G401 (cell line): Measurements from ENCODE around the gene CDC5L. TPM values are rescaled to one million over a fixed set of nuclear protein-coding genes. Genes with fewer than 3 reads are reported as not detected.
"Not testable (repeated sequence)": the region's sequence is repeated elsewhere in the genome, so short reads cannot be mapped to it uniquely, and the experiment has no call there.

Experiments used
- DNase-seq: peaks from one replicate; pipeline ENCODE4 v3.0.0-alpha.2; 2015; ENCODE audit warnings: low spot score
- in situ Hi-C: cut with HindIII; loops from 2 replicates; pipeline ENCODE4 v1.10.0; 2016; ENCODE audit warnings: low sequenced_read_pairs, mixed read lengths
- total RNA-seq: library from RNA; depleted of rRNA; stranded (reverse); fragments of >200 nt; shearing (Covaris generic); gene quantifications from 2 replicates; pipeline ENCODE4 v1.2.3, GENCODE V29; 2014; rRNA removed

CDC5L gene
- total RNA-seq, result 18.6 and 32.5 TPM in 2 replicates

DNA sequence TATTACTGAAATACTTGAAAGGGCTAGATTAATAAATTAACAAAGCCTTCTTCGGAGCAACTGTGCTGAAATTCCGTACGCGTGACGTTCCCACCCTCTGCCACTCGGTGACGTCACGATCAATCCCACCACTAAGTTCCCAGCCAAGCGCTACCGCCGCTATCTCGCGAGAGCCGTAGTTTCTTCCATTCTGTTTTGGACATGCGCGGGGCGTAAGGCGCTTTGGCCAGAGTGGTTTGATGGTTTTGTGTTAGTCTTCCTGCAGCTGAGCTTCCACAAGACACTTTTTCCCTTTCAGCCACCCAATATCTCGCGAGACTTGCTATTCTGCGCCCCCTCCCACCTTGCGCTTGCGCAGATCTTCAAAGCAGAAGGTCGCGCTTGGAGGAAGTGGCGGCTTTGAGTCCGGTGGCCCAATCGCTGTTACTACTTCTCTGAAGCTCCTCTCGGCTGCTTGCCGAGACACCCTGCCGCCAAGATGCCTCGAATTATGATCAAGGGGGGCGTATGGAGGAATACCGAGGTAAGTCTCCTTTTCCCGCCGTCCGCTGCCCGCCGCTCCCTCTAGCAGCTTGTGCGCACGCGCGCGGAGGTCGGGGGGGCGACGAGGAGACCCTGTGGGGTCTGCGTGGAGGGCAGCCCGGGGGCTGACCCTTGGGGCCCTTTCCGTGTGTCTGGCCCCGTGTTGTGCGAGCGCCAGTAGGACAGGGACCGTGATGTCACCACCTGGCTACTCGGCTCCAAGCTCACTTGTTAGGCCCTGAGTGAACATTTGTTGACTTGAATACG, at the start of gene CDC5L:
CDC5L (plus strand) TSS at position 361 of the 789 bp plus-strand sequence; CDS start at position 479, 118 bp downstream.
- DNase-seq, result peak; percentile 99
- in situ Hi-C loops, result no loop called here

- in situ Hi-C loops, result loop anchor here (5.0 kb wide), 1 partner anchor 81 kb away; the partner anchor contains the start of gene SLC35B2
- peak; percentile 88 for DNase-seq
Observed at GRCh38 chr6:44338228-44339122, 49.0 kb upstream of the CDC5L start.

DNA sequence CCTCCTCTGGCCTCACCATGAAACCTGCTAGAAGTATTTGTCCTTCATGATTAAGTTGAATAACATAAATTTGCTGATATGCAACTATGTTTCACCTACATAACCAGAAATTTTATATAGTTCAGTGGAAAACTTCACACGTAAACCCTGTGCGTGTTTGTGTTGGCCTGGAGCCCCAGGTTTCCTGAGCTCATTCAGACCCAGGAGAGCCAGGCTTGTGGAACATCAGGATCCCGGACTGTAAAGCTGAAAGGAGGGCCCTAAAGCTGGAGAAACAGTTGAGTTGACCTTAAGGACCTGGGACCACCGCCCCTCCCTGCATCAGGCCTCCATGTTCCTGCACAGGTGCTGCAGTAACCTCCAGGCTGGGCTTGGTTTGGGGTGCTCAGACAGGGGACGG, 48.2 kb upstream of the CDC5L start:
- in situ Hi-C loops, result loop anchor here (5.0 kb wide), 1 partner anchor 82 kb away; the partner anchor contains the start of gene SLC35B2
- DNase-seq, result no peak

- in situ Hi-C loops, result loop anchor here (5.0 kb wide), 1 partner anchor 83 kb away; the partner anchor contains the start of gene SLC35B2
- DNase-seq, result no peak
Observed at GRCh38 chr6:44339763-44340625, 47.5 kb upstream of the CDC5L start.

DNA sequence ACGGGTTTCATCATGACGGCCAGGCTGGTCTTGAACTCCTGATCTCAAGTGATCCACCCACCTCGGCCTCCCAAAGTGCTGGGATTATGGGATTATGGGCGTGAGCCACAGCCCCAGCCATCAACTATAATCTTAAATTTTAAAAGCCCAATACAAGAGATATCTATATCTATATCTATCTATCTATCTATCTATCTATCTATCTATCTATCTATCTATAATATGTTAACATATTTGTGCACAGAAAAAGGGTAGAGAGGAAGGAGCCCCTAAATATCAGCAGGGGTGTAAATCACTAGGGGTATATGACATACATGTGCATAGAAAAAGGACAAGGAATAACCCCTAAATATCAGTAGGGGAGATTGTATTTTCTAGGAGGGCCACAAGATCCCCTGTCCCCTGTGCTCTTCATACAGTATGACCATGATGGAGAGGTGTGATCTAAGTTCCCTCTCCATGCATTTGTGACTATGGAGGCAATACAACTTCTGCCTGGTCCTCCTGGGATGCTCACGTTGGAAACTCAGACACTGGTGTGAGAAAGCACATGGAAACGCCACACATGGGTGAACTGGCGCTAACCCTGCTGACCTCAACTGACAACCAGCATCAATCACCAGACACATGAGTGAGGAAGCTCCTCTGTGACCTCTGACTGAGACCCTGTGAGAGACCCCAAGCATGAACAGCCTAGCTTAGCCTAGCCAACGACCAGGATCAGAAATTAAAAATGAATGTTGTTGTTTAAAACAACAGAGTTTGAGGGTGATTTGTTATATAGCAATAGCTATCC, 46.2 kb upstream of the CDC5L start:
- in situ Hi-C loops, result no loop called here
- no peak for DNase-seq

GRCh38 chr6:44342052-44342451, 45.5 kb upstream of the CDC5L start:
- DNase-seq, result no peak
- in situ Hi-C loops, result no loop called here

GRCh38 chr6:44342489-44342888, 45.0 kb upstream of the CDC5L start, which contains the start of gene SPATS1:
TSS of gene SPATS1 (plus strand) at chr6:44342650. CDS start at chr6:44343096, 446 bp downstream.
- in situ Hi-C loops, result no loop called here
- peak; percentile 3 for DNase-seq

GRCh38 chr6:44346818-44347217, 40.7 kb upstream of the CDC5L start:
- in situ Hi-C loops, DNase-seq: not testable (repeated sequence)

GRCh38 chr6:44349904-44350649, 37.4 kb upstream of the CDC5L start:
- no peak for DNase-seq
- in situ Hi-C loops, result no loop called here

DNA sequence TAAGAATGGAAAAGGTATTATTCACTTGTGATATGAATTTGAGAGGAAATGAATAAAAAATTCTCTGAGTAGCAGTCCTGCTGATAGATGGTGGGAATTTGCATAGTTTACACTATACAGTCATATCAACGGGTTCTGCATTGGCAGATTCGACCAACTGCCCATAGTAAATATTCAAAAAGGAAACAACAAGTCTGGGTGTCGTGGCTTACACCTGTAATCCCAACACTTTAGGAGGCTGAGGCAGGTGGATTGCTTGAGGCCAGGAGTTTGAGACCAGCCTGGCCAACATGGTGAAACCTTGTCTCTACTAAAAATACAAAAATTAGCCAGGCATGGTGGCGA, 36.9 kb upstream of the CDC5L start:
- in situ Hi-C loops, DNase-seq: not testable (repeated sequence)

- in situ Hi-C loops, result no loop called here
- DNase-seq, result no peak
Observed at GRCh38 chr6:44352259-44352658, 35.2 kb upstream of the CDC5L start.

DNA sequence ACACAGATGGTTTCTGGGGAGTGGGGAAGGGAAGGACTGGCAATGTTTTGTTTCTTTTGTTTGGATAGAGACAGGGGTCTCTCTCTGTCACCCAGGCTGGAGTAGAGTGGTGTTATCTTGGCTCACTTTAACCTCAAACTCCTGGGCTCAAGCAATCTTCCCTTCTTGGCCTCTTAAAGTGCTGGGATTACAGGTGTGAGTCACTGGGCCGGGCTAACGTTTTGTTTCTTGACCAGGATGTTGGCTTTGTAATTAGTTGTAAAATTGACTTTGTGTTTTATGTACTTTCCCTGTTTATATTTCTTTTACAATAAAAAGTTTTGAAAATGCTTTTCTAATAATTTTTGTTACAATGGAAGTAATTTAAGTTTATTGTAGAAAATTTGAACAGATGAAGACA, 34.2 kb upstream of the CDC5L start:
- in situ Hi-C loops, result no loop called here
- no peak for DNase-seq

DNA sequence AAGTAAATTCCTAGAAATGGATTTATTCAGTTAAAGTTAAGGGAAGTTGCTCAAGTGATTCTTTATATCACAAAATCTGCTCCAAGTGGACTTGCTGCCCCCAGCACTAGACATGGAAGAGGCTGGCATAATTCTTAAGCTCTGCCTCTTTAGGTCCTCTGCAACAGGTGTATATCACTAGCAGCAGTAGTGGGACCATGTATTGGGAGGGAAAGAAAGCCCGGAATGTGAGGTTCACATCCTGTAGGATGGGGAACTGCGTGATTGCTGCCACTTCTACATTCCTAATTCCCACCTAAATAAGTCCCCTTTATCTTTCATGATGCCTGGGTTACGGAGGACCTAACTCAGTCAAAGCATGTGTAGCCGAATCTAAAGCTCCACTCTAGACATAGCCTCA, 31.9 kb upstream of the CDC5L start:
- in situ Hi-C loops, result no loop called here
- DNase-seq, result no peak

- no peak for DNase-seq
- in situ Hi-C loops, result no loop called here
Observed at GRCh38 chr6:44356487-44356886, 31.0 kb upstream of the CDC5L start.

- DNase-seq, result no peak
- in situ Hi-C loops, result no loop called here
Observed at GRCh38 chr6:44359973-44360372, 27.5 kb upstream of the CDC5L start.

GRCh38 chr6:44361947-44362346, 25.6 kb upstream of the CDC5L start:
- DNase-seq, result no peak
- in situ Hi-C loops, result no loop called here

DNA sequence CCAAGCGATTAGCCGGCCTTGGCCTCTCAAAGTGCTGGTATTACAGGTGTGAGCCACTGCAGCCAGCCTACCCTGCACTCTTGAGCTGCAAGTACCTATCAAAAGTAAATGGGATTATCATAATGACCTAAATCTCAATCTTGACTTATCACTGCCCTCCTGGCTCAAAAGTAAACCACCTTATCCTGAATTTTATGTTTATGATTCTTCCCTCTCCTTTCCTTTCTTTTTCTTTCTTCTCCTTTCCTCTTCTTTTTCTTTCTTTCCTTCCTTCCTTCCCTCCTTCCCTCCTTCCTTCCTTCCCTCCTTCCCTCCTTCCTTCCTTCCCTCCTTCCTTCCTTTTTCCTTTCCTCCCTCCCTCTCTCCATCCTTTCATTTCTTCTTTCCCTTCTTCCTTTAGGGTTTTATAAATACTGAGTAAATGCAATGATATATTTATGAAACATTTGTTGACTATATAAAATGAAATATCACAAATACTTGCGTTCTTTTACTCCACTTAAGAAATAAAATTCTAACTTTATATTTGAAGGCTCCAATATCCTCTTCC, 24.1 kb upstream of the CDC5L start:
- in situ Hi-C loops, result no loop called here
- no peak for DNase-seq
